GM12878 (cell line): Measurements from ENCODE around the gene UTP11. TPM values are rescaled to one million over a fixed set of nuclear protein-coding genes. Genes with fewer than 3 reads are reported as not detected.
A peak's percentile ranks its signal among the peaks of the same experiment; 100 is the strongest.

ENCODE experiments used
- ASH2L ChIP-seq: fragments of 300-600, 200-600 bp; sonication (generic); IDR thresholded peaks from 2 replicates; pipeline ENCODE4 v1.6.1; 2017; ENCODE audit warnings: low read depth, mild to moderate bottlenecking, borderline replicate concordance
- CHD2 ChIP-seq: IDR thresholded peaks from 2 replicates; pipeline ENCODE4 v1.6.1; 2011; ENCODE audit warnings: low read depth, low read length, improper control_type of control experiment, borderline replicate concordance
- EGR1 ChIP-seq, 2 experiments: IDR thresholded peaks; 1 replicate in 1 of 2; 2 replicates in 1 of 2; pipeline ENCODE4 v1.6.1; 2011 to 2012; ENCODE audit warnings: low read depth in 2 of 2, low read length in 2 of 2, borderline replicate concordance in 1 of 2, mild to moderate bottlenecking in 1 of 2, moderate library complexity in 1 of 2
- EP300 ChIP-seq, 2 experiments: fragments of 150-350 bp in 1 of 2; IDR thresholded peaks; 2 replicates each; pipeline ENCODE4 v1.6.1; 2011 to 2012; ENCODE audit warnings: low read depth in 2 of 2, low read length in 2 of 2, borderline replicate concordance in 1 of 2, improper control_type of control experiment in 1 of 2, inconsistent platforms in 1 of 2; ENCODE audit not compliant: control insufficient read depth in 1 of 2
- ETV6 ChIP-seq, 2 experiments: fragments of 450-650 bp in 1 of 2; IDR thresholded peaks in 1 of 2; conservative IDR thresholded peaks in 1 of 2; 2 replicates each; pipeline ENCODE4 v1.6.1; 2014; ENCODE audit warnings: antibody characterized with exemption in 1 of 2, borderline replicate concordance in 1 of 2, low read depth in 1 of 2, mild to moderate bottlenecking in 1 of 2, moderate library complexity in 1 of 2
- EZH2 ChIP-seq: IDR thresholded peaks from 2 replicates; pipeline ENCODE4 v1.6.1; 2012; ENCODE audit warnings: low read depth, mild to moderate bottlenecking, control low read depth, inconsistent platforms, low read length, borderline replicate concordance; ENCODE audit not compliant: control insufficient read depth
- HSF1 ChIP-seq: fragments of 150-350 bp; IDR thresholded peaks from 2 replicates; pipeline ENCODE4 v1.6.1; 2014; ENCODE audit warnings: mild to moderate bottlenecking, low read depth, low read length
- JUNB ChIP-seq: IDR thresholded peaks from 2 replicates; pipeline ENCODE4 v1.6.1; 2016; ENCODE audit warnings: antibody characterized with exemption, mild to moderate bottlenecking
- NR2C1 ChIP-seq: fragments of 450-650 bp; IDR thresholded peaks from 2 replicates; pipeline ENCODE4 v1.6.1; 2017; ENCODE audit warnings: antibody characterized with exemption, mild to moderate bottlenecking, moderate library complexity
- POU2F2 ChIP-seq: IDR thresholded peaks from 3 replicates; pipeline ENCODE4 v1.6.1; 2011; ENCODE audit warnings: low read depth, mild to moderate bottlenecking, low read length, borderline replicate concordance
- RFX5 ChIP-seq: IDR thresholded peaks from 2 replicates; pipeline ENCODE4 v1.6.1; 2011; ENCODE audit warnings: low read depth, low read length, improper control_type of control experiment
- SIN3A ChIP-seq: IDR thresholded peaks from 2 replicates; pipeline ENCODE4 v1.6.1; 2012; ENCODE audit warnings: low read depth, low read length, improper control_type of control experiment
- SPI1 ChIP-seq: IDR thresholded peaks from 2 replicates; pipeline ENCODE4 v1.6.1; 2011; ENCODE audit warnings: low read depth, mild to moderate bottlenecking, low read length, moderate library complexity, borderline replicate concordance; ENCODE audit not compliant: insufficient read depth
- TAF1 ChIP-seq: IDR thresholded peaks from 2 replicates; pipeline ENCODE4 v1.6.1; 2011; ENCODE audit warnings: mild to moderate bottlenecking, low read depth, low read length, borderline replicate concordance
- TCF12 ChIP-seq: IDR thresholded peaks from 2 replicates; pipeline ENCODE4 v1.6.1; 2011; ENCODE audit warnings: low read depth, mild to moderate bottlenecking, low read length
- TCF7 ChIP-seq: IDR thresholded peaks from 2 replicates; pipeline ENCODE4 v1.6.1; 2014; ENCODE audit warnings: antibody characterized with exemption, borderline replicate concordance
- ZBTB40 ChIP-seq: fragments of 450-650 bp; IDR thresholded peaks from 2 replicates; pipeline ENCODE4 v1.6.1; 2016; ENCODE audit warnings: mild to moderate bottlenecking, moderate library complexity, borderline replicate concordance
- ZNF592 ChIP-seq: fragments of 450-650 bp; IDR thresholded peaks from 2 replicates; pipeline ENCODE4 v1.6.1; 2017; ENCODE audit warnings: mild to moderate bottlenecking, moderate library complexity
- ZZZ3 ChIP-seq: IDR thresholded peaks from 2 replicates; pipeline ENCODE4 v1.6.1; 2011; ENCODE audit warnings: low read depth; ENCODE audit not compliant: control insufficient read depth, insufficient read length
- polyA plus RNA-seq, 11 experiments: library from polyadenylated mRNA; depleted of rRNA in 4 of 11; unstranded in 6 of 11; stranded (reverse) in 5 of 11; fragments of >200 nt; fragmentation: Nextera tagmentation in 4 of 11; fragmentation: Illumina TruSeq in 1 of 11; extraction: Ambion mirVana in 4 of 11; extraction: Trizol in 1 of 11; gene quantifications; 1 replicate in 1 of 11; 2 replicates in 10 of 11; pipeline versions ENCODE4 v1.2.1 to v1.2.3, GENCODE V29; 2011 to 2016; ENCODE audit warnings: inconsistent platforms in 2 of 11, missing spikeins in 2 of 11, low read depth in 1 of 11
- total RNA-seq, 4 experiments: library from RNA; depleted of rRNA in 3 of 4; stranded (reverse); fragments of >200 nt in 3 of 4; fragmentation: Illumina TruSeq in 1 of 4; extraction: Trizol in 1 of 4; gene quantifications; 2 replicates each; pipeline versions ENCODE4 v1.2.1 to v1.2.3, GENCODE V29; 2013 to 2021

Gene UTP11
- total and polyA plus RNA-seq, 10 of the 15 experiments (the other 5 are each of a cell fraction or from before 2014, with no cell fraction given) = 34.5 to 146 (median 64.2) TPM

GRCh38 chr1:38028105-38028591 is 15.6 kb downstream of the UTP11 start (continued):
- TF ChIP-seq ZBTB40 (no peak), JUNB (peak; percentile 86), NR2C1 (no peak), HSF1 (no peak), EGR1 (IDR thresholded peaks at IDR 0.05; ENCODE audit: borderline replicate concordance in 1 of 2, low read depth in 2 of 2, low read length in 2 of 2) (no peak), TCF12 (peak; percentile 75), EZH2 (no peak), ASH2L (no peak), CHD2 (peak; percentile 62; the same call in 1 of the 2 replicates), POU2F2 (no peak), ZZZ3 (no peak), ETV6 (conservative IDR thresholded peaks at IDR 0.05 in 1 of 2, IDR thresholded peaks at IDR 0.05 in 1 of 2; ENCODE audit: borderline replicate concordance in 1 of 2, low read depth in 1 of 2) (peak in 1 of 2 experiments; percentile 68; a peak in 1 of 4 replicates), EP300 (IDR thresholded peaks at IDR 0.05; ENCODE audit: borderline replicate concordance in 1 of 2, control insufficient read depth in 1 of 2, low read depth in 2 of 2, low read length in 2 of 2) (peak; percentile 67 to 82; a peak in 3 of 4 replicates), RFX5 (no peak), ZNF592 (no peak), SIN3A (no peak), SPI1 (no peak), TAF1 (no peak), TCF7 (0 out of 2 replicates have a peak, but pooled peaks have one; percentile 48)
